Measurements from ENCODE around the gene PIP.

DNA sequence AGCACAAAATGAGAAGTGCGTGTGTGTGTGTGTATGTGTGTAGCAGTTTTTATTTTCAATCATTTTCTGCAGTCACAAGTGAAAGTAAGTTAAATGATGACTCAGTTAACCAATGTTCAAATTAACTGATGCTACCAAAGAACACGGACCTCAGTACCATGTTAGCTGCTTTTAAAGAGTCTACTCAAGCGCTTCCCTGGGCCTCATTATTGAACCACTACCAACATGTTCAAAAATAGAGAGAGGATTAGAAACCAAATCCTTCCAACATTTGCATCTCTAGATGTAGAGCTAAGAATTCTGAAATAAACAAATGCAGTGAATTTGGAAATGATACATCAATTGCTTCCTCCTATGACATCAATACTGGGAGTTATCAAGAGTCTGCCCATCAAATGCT lies 51.1 kb downstream of the PIP start, which contains the start of gene TAS2R39:
- TF ChIP-seq, protein P1, sequence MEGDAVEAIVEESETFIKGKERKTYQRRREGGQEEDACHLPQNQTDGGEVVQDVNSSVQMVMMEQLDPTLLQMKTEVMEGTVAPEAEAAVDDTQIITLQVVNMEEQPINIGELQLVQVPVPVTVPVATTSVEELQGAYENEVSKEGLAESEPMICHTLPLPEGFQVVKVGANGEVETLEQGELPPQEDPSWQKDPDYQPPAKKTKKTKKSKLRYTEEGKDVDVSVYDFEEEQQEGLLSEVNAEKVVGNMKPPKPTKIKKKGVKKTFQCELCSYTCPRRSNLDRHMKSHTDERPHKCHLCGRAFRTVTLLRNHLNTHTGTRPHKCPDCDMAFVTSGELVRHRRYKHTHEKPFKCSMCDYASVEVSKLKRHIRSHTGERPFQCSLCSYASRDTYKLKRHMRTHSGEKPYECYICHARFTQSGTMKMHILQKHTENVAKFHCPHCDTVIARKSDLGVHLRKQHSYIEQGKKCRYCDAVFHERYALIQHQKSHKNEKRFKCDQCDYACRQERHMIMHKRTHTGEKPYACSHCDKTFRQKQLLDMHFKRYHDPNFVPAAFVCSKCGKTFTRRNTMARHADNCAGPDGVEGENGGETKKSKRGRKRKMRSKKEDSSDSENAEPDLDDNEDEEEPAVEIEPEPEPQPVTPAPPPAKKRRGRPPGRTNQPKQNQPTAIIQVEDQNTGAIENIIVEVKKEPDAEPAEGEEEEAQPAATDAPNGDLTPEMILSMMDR (IDR thresholded peaks at IDR 0.05; ENCODE audit: insufficient read depth, low read length, poor library complexity, severe bottlenecking), result no peak
- TF ChIP-seq EZH2phosphoT487 (conservative IDR thresholded peaks at IDR 0.05; ENCODE audit: low read length), result no peak
